H1 (cell line): ENCODE measurements around the gene MC4R. TPM values are rescaled to one million over a fixed set of nuclear protein-coding genes. Genes with fewer than 3 reads are reported as not detected.

ENCODE experiments used
- CBX5 ChIP-seq: fragments of 300-800, 300-1000 bp; sonication (generic); IDR thresholded peaks from 2 replicates; pipeline ENCODE4 v1.7.1; 2016; ENCODE audit warnings: antibody characterized with exemption, low read length, low read depth
- CHD1 ChIP-seq: IDR thresholded peaks from 2 replicates; pipeline ENCODE4 v1.6.1; 2012; ENCODE audit warnings: low read depth, low read length, improper control_type of control experiment
- RXRA ChIP-seq: IDR thresholded peaks from 2 replicates; pipeline ENCODE4 v1.6.1; 2011; ENCODE audit warnings: low read depth, mild to moderate bottlenecking, low read length, moderate library complexity; ENCODE audit not compliant: insufficient read depth
- polyA plus RNA-seq, 7 experiments: library from polyadenylated mRNA; depleted of rRNA in 3 of 7; stranded (reverse) in 5 of 7; unstranded in 2 of 7; fragments of >200 nt in 5 of 7; fragments of 200-250 nt in 2 of 7; gene quantifications; 1 replicate in 5 of 7; 2 replicates in 1 of 7; 4 replicates in 1 of 7; pipeline versions ENCODE4 v1.2.1 to v1.2.3, GENCODE V29; 2011 to 2013; ENCODE audit warnings: missing spikeins in 2 of 7, mixed read lengths in 2 of 7
- total RNA-seq: library from RNA; stranded (reverse); fragmentation: NEBNext Ultra II Directional; extraction: Animal tissue kit (Norgen Biotek cat#: 25700); gene quantifications from 2 replicates; pipeline ENCODE4 v1.2.1, GENCODE V29; 2021

The MC4R gene
- total and polyA plus RNA-seq, 2 of the 8 experiments (the other 6 are each of a cell fraction or from before 2014, with no cell fraction given) = 0.11 TPM; not detected in 1

DNA sequence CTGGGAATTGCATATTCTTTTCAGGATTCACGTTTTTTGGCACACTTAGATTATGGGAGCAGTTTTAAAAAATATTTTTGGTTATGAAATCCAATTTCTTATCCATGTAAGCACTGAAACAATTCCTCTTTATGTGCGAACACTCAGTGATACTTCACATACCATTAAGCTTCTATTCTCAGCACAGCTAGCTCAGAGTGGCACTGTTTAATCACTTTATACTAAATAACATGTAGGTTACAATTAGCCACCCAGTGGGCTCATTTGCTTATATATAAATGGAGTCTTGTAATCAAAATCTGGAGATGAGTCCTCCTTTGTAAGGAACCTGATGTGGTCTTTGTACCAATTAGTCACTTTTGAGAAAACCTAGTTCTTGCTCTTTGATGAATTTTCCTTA, 11.3 kb upstream of the MC4R start (continued):
- TF ChIP-seq RXRA (no peak), CBX5 (no peak), CHD1 (no peak)
